ENCODE measurements around the gene PI4KB. TPM values are rescaled to one million over a fixed set of nuclear protein-coding genes. Genes with fewer than 3 reads are reported as not detected.
A peak's percentile ranks its signal among the peaks of the same experiment; 100 is the strongest.

Gene PI4KB
- total and polyA plus RNA-seq, 9 of the 15 experiments (the other 6 are each of a cell fraction or from before 2014, with no cell fraction given) = 3.1 to 65.4 (median 45.1) TPM

DNA sequence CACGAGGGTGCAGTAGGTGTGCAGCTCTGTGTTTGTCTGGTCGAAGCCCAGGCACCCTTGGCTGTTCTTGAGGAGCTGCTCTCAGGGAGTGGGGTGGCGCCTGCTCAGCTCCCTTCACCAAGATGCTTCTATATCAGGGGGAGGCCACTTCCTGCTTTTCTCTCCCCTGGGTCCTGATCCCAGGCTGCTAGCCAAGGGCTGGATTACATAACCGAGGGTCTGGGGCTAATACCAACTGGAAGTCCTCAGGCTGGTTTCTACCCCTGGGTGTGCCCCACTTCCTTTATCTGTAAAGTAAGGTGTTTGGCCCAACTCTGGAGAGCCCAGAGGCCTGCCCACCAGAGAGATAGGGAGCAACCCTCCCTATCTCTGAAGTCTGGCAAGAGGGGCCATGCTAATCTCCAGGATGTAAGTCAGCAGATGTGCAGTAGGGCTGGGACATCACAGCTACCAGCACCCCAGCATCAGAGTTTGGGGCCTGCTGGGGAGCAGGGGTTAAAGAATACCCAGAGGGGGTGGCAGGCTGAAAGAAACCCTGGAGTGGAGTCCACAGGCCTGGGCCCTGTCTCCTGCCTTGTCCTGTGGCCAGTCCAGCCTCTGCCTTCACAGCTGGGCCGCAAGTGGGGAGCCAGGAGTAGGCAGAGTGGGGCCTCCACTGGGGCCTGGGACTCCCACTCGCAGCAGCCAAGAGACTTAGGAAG lies 43.1 kb upstream of the PI4KB start (continued):
- TF ChIP-seq, protein P1, sequence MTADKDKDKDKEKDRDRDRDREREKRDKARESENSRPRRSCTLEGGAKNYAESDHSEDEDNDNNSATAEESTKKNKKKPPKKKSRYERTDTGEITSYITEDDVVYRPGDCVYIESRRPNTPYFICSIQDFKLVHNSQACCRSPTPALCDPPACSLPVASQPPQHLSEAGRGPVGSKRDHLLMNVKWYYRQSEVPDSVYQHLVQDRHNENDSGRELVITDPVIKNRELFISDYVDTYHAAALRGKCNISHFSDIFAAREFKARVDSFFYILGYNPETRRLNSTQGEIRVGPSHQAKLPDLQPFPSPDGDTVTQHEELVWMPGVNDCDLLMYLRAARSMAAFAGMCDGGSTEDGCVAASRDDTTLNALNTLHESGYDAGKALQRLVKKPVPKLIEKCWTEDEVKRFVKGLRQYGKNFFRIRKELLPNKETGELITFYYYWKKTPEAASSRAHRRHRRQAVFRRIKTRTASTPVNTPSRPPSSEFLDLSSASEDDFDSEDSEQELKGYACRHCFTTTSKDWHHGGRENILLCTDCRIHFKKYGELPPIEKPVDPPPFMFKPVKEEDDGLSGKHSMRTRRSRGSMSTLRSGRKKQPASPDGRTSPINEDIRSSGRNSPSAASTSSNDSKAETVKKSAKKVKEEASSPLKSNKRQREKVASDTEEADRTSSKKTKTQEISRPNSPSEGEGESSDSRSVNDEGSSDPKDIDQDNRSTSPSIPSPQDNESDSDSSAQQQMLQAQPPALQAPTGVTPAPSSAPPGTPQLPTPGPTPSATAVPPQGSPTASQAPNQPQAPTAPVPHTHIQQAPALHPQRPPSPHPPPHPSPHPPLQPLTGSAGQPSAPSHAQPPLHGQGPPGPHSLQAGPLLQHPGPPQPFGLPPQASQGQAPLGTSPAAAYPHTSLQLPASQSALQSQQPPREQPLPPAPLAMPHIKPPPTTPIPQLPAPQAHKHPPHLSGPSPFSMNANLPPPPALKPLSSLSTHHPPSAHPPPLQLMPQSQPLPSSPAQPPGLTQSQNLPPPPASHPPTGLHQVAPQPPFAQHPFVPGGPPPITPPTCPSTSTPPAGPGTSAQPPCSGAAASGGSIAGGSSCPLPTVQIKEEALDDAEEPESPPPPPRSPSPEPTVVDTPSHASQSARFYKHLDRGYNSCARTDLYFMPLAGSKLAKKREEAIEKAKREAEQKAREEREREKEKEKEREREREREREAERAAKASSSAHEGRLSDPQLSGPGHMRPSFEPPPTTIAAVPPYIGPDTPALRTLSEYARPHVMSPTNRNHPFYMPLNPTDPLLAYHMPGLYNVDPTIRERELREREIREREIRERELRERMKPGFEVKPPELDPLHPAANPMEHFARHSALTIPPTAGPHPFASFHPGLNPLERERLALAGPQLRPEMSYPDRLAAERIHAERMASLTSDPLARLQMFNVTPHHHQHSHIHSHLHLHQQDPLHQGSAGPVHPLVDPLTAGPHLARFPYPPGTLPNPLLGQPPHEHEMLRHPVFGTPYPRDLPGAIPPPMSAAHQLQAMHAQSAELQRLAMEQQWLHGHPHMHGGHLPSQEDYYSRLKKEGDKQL (CRISPR knock-in tag; IDR thresholded peaks at IDR 0.05; ENCODE audit: borderline replicate concordance) = no peak
- TF ChIP-seq ZKSCAN1 (IDR thresholded peaks at IDR 0.05; ENCODE audit: low read depth, low read length) (no peak), ZFPM2 (CRISPR knock-in tag; IDR thresholded peaks at IDR 0.05) (no peak), RAD51 (IDR thresholded peaks at IDR 0.05; ENCODE audit: borderline replicate concordance, low read depth) (no peak), BCLAF1 (IDR thresholded peaks at IDR 0.05; ENCODE audit: borderline replicate concordance in 1 of 2, control insufficient read depth in 1 of 2, low read depth in 2 of 2, low read length in 1 of 2) (no peak), ZNF3 (CRISPR knock-in tag; IDR thresholded peaks at IDR 0.05) (no peak), ERF (CRISPR knock-in tag; IDR thresholded peaks at IDR 0.05) (no peak), ZNF197 (CRISPR knock-in tag; IDR thresholded peaks at IDR 0.05; ENCODE audit: low read depth) (no peak), BRCA1 (IDR thresholded peaks at IDR 0.05) (no peak), BRCA1 (CRISPR knock-in tag; IDR thresholded peaks at IDR 0.05) (no peak), CC2D1A (IDR thresholded peaks at IDR 0.05) (no peak; the same call in 1 of the 2 replicates), ZBED1 (IDR thresholded peaks at IDR 0.05) (no peak), SIN3A (IDR thresholded peaks at IDR 0.05; ENCODE audit: borderline replicate concordance in 2 of 2, control insufficient read depth in 1 of 2, low read depth in 2 of 2, low read length in 2 of 2) (no peak), TAL1 (IDR thresholded peaks at IDR 0.05) (peak; percentile 35; the same call in 1 of the 2 replicates), ZNF121 (CRISPR knock-in tag; conservative IDR thresholded peaks at IDR 0.05) (no peak), ZNF316 (IDR thresholded peaks at IDR 0.05) (no peak)
- TF ChIP-seq, protein P2, sequence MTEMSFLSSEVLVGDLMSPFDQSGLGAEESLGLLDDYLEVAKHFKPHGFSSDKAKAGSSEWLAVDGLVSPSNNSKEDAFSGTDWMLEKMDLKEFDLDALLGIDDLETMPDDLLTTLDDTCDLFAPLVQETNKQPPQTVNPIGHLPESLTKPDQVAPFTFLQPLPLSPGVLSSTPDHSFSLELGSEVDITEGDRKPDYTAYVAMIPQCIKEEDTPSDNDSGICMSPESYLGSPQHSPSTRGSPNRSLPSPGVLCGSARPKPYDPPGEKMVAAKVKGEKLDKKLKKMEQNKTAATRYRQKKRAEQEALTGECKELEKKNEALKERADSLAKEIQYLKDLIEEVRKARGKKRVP (CRISPR knock-in tag; IDR thresholded peaks at IDR 0.05) = no peak
